GM19025 (cell line): ENCODE results near the gene BAAT.
"Not testable (repeated sequence)": the region's sequence is repeated elsewhere in the genome, so short reads cannot be mapped to it uniquely, and the experiment has no call there.

Source experiments
- ATAC-seq: cut with Tn5 transposase; IDR thresholded peaks from one replicate; pipeline ENCODE4 v1.9.1; 2021; ENCODE audit warnings: mild to moderate bottlenecking, low read depth, moderate library complexity; ENCODE audit not compliant: unreplicated experiment

The BAAT gene

GRCh38 chr9:101366038-101366756 lies 18.6 kb downstream of the BAAT start:
- no peak for ATAC-seq

- ATAC-seq, result no peak
Measured at GRCh38 chr9:101365181-101365580, 19.6 kb downstream of the BAAT start.

GRCh38 chr9:101362450-101362849 lies 22.4 kb downstream of the BAAT start:
- no peak for ATAC-seq

- no peak for ATAC-seq
Measured at GRCh38 chr9:101360647-101361046, 24.2 kb downstream of the BAAT start.

- no peak for ATAC-seq
Measured at GRCh38 chr9:101359679-101360078, 25.1 kb downstream of the BAAT start.

- no peak for ATAC-seq
Measured at GRCh38 chr9:101356619-101357018, 28.2 kb downstream of the BAAT start.

GRCh38 chr9:101354765-101355708 lies 29.8 kb downstream of the BAAT start:
- no peak for ATAC-seq

- ATAC-seq, result no peak
Measured at GRCh38 chr9:101354143-101354764, 30.6 kb downstream of the BAAT start.

GRCh38 chr9:101353683-101354082 lies 31.1 kb downstream of the BAAT start:
- no peak for ATAC-seq

- no peak for ATAC-seq
Measured at GRCh38 chr9:101352892-101353463, 31.8 kb downstream of the BAAT start.

GRCh38 chr9:101350285-101350684 lies 34.5 kb downstream of the BAAT start:
- no peak for ATAC-seq

- no peak for ATAC-seq
Measured at GRCh38 chr9:101342595-101342994, 42.2 kb downstream of the BAAT start.

- no peak for ATAC-seq
Measured at GRCh38 chr9:101341958-101342357, 42.8 kb downstream of the BAAT start.

GRCh38 chr9:101337237-101337636 lies 47.6 kb downstream of the BAAT start:
- no peak for ATAC-seq

GRCh38 chr9:101336091-101336490 lies 48.7 kb downstream of the BAAT start:
- no peak for ATAC-seq

GRCh38 chr9:101333926-101334702 lies 50.7 kb downstream of the BAAT start:
- no peak for ATAC-seq

- ATAC-seq, result no peak
Measured at GRCh38 chr9:101333490-101333889, 51.3 kb downstream of the BAAT start.

- no peak for ATAC-seq
Measured at GRCh38 chr9:101332362-101332761, 52.4 kb downstream of the BAAT start.

- ATAC-seq, result not testable (repeated sequence)
Measured at GRCh38 chr9:101327422-101327909, 57.3 kb downstream of the BAAT start.

GRCh38 chr9:101326501-101326900 lies 58.3 kb downstream of the BAAT start:
- no peak for ATAC-seq
